Effector CD4-positive, alpha-beta T cell (primary cell): ENCODE measurements around the gene SLC1A3. TPM values are rescaled to one million over a fixed set of nuclear protein-coding genes. Genes with fewer than 3 reads are reported as not detected.
"Not testable (repeated sequence)": the region's sequence is repeated elsewhere in the genome, so short reads cannot be mapped to it uniquely, and the experiment has no call there.

Experiments used
- DNase-seq: peaks from one replicate; pipeline ENCODE4 v3.0.0-alpha.2; 2020
- total RNA-seq: gene quantifications from one replicate; lab custom pipeline; 2026; lab: John Stamatoyannopoulos, UW

SLC1A3 gene
- not detected for total RNA-seq

DNA sequence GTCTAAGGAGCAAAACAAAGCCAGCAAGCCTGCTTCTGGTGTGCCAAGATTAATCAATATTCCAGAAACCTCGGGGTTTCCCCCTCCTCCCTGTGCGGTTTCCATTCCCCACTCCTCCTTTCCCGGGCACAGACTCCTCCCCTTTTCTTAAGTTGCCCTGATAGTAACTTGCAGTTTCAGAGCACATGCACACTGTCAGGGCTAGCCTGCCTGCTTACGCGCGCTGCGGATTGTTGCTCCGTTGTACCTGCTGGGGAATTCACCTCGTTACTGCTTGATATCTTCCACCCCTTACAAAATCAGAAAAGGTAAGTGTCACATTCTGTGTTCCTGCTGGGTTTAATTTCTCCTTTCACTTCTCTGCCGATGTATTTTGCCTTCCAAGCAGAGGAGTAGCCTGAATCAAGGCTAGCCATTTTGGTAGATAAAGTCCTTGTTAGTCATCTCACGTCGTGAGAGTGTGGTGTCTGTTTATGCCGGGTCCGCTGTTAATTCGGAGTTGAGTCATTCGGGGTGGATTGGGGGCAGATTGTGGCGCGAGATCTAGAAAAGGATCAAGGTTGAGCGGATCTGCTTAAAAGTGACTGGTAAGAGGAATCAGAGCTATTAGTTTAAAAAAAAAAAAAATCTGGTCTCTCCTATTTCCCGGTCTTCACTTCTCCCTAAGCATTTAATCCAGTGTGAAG, at the start of gene SLC1A3:
TSS of gene SLC1A3 (plus strand) at position 179 of the 686 bp plus-strand sequence. CDS start 1,818 bp downstream, outside the sequence.
- no peak for DNase-seq

GRCh38 chr5:36558641-36559040, 47.8 kb upstream of the SLC1A3 start:
- no peak for DNase-seq

GRCh38 chr5:36561601-36562000, 44.8 kb upstream of the SLC1A3 start:
- no peak for DNase-seq

DNA sequence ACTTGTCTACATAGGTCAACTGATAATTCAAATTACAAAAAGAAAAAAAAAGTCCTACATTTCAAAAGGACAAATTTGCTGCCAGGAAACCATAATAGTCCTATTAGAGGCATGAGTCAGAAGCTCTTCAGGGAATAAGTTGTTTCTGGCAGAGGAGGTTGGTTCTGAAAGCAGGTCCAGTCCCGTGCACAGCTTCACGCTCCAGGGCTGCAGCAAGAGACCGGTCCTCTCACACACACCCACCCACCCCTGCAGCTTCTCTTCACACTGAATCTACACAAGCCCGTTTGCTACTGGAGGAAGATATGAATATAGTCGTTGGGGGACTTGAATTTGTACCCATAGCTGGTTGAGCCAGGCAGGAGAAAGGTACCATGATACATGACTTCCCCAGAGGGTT, 36.9 kb upstream of the SLC1A3 start:
- no peak for DNase-seq

DNA sequence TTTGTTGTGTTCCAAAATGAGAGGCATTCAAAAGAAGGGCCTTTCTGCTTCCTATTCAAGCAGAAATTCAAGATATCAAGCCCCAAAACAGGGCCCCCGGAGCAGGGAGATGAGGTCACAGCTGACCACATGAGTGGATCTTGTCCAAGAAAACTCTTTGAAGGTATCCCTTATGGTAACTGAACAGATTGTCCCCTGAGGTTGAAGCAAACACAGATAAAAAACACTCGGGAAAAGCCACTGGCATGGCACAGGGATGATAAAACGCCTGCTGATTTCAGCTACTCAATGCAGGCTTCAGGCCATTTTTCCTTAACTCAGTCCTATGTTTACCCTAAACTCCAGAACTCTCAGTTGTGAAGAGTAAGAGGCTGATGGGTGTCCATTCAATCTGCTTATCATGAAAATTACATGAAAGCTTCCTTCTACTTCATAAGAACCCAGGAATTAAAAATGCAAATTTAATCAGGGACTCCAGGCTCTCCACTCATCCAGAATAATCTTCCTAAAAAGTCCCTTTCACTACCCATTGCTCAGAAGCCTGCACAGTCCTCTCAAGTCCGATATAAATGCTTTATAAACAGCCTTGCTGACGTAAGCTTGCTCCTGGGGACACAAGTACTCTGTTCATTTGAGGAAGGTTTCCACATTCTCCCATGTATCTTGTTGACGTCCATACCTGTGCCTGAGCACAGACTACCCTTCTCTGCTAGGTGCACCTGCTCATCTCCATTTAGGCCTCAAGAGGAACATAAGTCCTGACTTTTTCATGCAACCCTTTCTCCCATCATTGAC, 35.9 kb upstream of the SLC1A3 start:
- no peak for DNase-seq

GRCh38 chr5:36571401-36572042, 34.9 kb upstream of the SLC1A3 start:
- DNase-seq, result no peak

DNA sequence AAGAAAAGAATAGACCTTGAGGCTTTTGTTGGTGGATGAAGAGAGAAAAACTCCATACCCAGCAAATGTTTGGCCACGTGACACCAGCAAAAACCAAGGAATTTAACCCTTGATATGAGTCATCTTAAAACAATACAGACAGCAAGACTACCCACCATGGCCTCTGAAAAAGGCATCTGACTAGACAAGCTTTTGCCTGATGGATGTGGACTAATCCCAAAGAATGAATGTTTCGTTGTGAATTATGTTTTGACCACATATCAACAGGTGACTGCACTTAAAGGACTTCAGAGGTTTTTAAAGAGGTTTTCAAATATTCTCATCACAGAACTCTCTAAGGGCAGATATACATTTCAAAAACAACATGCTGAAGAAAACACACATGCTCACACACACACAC, 33.0 kb upstream of the SLC1A3 start:
- DNase-seq, result no peak

GRCh38 chr5:36575361-36575781, 31.0 kb upstream of the SLC1A3 start:
- no peak for DNase-seq

GRCh38 chr5:36576721-36577120, 29.7 kb upstream of the SLC1A3 start:
- DNase-seq, result no peak

DNA sequence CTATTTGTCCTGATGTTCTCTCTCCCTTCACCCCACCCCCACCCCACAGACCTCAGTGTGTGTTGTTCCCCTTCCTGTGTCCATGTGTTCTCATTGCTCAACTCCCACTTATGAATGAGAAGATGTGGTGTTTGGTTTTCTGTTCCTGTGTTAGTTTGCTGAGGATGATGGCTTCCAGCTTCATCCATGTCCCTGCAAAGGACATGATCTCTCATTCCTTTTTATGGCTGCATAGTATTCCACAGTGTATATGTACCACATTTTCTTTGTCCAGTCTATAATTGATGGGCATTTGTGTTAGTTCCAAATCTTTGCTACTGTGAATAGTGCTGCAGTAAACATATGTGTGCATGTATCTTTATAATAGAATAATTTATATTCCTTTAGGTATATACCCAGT, 26.5 kb upstream of the SLC1A3 start:
- not testable (repeated sequence) for DNase-seq

DNA sequence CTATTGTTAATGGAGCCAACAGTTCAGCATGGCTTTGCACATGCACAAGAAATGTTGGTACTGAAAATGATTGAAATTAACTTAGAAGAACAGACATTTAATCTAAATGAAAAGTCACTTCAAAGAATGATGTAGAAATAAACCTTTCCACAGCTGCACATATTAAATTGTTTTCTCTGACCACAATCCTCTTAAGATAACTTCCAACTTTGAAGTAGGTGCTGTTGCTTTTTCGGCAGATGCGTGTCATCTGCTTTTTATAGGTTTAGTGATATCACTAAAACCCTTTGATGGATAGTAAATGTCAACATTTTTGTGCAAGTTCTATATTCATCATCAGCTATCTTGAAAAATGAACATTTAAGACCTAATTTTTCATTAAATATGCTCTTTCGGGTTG, 25.3 kb upstream of the SLC1A3 start:
- DNase-seq, result no peak

GRCh38 chr5:36584009-36584875, 22.2 kb upstream of the SLC1A3 start:
- no peak for DNase-seq

- DNase-seq, result no peak
Observed at GRCh38 chr5:36585701-36586100, 20.7 kb upstream of the SLC1A3 start.

DNA sequence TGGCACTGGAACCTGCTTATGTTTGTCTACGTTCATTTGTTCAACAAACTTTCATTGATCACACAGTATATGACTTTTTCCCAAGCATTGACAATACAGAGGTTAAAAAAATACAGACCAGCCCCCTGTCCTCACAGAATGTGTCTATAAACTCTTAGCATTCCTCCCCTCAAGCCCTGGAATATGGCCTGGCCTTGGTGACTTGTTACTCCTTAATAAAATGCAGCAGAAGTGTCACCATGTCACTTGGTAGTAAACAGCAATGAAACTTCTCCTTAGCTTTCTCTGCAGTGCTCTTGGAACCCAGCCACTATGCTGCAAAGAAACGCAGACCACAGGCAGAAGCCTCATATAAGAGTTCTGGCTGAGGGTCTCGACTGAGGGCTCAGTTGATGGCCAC, 19.1 kb upstream of the SLC1A3 start:
- DNase-seq, result no peak

- not testable (repeated sequence) for DNase-seq
Observed at GRCh38 chr5:36589735-36590134, 16.7 kb upstream of the SLC1A3 start.

- DNase-seq, result no peak
Observed at GRCh38 chr5:36590513-36591286, 15.7 kb upstream of the SLC1A3 start.

DNA sequence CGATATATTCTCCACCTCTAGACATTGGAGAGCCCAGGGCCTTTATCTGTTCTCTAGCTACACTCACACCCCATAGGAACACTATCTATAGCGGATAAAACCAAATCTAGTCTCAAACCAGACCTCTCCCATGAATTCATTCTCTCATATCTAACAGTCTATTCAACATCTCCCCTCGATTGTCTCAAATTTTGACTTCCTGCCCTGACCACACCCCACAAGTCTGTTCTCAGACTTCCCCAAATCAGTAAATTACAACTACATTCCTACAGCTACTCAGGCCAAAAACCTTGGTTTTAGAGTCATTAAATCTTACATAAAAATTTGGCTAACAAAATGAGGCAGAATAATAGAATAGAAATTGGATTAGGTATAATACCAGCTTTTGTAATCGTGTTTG, 12.5 kb upstream of the SLC1A3 start:
- no peak for DNase-seq

DNA sequence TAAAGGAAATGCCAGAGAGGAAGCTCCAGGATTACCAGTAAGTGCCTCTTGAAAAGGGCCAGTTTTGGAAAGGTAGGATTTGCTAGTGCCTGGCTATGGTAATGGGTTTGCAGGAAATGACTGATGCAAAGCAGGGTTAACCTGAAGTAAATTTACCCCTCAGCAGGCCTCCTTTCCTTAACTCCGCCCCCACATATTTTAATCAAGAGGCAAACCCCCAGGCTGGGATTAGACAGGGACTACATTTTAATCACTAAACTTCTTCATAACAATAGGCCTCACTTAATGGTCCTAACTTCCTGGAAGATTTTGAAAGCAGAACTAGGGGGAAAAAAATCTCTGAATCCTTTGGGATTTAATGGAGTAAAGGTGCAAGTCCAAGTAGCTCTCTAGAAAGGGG, 10.2 kb upstream of the SLC1A3 start:
- DNase-seq, result no peak

DNA sequence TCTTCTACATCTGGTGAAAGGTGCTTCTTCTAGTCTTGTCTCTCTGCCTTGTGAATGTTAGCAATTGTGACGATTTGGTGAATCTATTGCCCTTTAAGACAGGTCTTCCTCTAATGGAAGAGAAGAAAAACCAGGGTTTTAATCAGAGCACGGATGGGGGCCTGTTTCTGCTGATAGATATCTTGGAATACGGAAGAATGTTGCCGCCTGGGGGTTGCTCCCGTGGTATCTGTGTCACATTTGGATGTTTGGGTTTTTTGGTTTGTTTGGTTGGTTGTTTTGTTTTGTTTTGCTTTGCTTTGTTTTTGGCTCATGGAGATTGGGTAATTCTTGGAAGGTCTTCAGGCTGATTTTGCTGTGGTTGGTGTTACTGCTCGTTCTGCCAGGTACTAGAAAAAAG, 9.7 kb upstream of the SLC1A3 start:
- no peak for DNase-seq

GRCh38 chr5:36598045-36598444, 8.4 kb upstream of the SLC1A3 start:
- DNase-seq, result no peak

DNA sequence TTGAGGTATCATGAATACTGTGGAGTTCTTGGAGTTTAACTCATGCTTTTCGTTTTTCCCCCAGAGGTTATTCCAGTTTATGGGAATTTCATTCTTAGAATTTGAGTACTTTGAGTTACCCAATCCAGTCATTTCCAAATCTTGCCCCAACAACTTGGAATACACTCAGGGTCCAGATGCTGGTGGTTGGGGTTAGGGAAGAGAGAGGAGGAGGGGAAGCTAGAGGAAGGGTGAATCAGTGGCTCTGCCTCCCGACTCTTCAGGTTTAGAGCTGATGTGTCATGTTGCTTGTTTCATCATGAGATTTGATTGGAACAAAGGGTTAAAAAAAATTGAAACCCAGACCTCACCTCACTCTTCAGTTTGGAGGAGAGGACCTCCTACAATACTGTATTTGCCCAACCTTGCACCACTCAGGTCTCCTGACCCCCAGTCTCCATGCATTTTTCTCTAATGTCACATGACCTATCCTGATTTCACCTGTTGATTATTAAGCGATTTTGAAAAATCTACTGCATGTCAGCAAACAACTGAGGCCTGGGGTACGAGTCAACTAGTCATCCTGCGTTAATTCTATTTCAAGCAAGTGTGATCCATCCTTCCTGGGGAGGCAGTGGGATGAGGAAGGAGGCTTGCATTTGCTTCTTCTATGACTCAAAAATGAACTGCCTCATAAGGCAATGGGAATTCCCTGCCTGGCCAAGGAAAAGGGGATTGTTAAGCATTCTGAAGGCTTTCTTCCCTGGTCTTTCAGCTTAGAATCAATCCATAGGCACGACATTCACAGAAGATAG, 6.2 kb upstream of the SLC1A3 start:
- no peak for DNase-seq
